ENCODE measurements around the gene PDE3A.

PDE3A gene

DNA sequence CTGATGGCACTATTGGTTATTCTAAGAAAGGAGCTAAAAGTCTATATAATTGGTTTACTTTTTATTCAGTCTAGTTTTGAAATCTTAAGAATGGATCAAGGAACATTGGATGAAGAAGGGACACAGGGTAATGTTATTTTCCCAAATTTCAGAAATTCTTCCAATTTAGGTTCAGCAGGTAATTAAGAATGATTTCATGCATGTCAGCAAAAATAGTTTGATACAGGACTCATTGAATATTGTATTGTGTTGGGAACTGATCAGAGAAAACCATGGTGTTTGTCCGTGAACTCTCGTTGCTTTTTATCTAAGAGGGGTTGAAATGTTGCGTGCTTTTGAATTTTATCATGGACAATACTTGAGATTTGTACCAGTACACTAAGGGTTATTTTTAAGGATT lies 58.6 kb downstream of the PDE3A start:
- no peak for DNase-seq

DNA sequence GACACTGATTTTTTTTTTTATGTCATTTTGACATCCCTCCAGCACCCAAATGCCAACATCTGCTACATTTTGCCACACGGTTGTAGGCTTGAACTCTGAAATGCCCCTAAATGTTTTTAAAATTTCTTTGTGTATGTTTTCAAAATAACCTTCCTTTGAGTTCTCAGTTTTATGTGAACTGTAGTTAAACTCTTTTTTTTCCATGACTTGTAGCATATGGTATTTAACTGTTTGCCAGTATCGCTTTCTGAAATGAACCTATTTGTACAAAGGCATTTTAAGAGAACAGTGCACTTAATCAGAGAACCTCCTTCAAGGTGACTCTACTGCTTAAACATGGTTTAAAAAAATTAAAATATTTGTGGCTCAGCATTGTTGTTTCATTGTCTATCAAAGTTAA lies 61.5 kb downstream of the PDE3A start:
- no peak for DNase-seq

DNA sequence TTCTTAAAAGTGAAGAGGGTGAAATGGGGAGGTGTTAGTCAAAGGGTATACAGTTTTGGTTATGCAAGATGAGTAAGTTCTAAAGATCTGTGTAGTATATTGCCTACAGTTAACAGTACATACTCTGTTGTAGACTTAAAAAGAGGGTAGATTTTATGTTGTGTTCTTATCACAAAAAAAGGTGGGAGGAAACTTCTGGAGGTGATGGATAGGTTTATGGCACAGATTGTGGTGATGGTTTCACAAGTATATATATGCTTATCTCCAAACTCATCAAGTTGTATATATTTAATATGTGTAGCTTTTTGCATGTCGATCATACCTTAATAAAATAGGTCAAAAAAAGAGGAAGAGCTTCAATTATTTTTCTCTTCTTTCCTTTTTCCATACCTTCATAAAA lies 64.0 kb downstream of the PDE3A start:
- DNase-seq, result no peak

DNA sequence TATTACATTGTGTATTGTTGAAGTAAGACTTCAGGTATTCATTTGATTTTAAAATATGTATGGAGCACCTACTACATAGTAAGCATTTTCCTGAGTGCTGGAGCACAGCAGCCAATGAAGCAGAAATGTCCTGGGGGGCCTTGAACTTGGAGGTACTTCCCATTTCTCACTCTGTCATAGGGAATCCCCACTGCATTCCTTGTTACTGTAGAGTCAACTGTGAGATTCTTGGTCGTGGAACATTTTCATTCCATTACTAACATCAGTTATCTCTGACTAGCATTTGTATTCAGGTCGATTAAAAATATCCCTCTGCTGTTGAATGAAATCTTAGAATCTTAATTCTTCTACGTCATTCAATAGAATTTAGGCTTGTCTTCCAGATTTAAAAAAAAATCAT lies 66.7 kb downstream of the PDE3A start:
- no peak for DNase-seq

DNA sequence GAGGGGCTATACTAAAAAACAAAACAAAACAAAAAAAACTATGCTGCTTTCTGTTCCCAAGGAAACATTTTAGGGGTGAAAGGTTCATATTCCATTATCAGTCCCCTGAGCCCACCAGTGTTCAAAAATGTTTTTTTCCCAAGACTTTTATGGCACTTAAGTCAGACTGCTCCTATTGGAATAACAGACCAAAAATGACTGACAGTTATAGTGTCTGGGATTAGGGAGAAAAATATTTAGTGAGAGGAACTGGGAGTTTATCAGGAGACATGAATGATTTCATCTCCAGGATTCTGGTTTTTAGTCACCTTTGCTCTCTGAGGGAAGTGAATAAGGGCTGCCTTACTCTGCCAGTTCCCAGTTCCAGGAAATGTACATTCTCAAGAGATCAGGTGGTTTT lies 68.0 kb downstream of the PDE3A start:
- DNase-seq, result no peak

DNA sequence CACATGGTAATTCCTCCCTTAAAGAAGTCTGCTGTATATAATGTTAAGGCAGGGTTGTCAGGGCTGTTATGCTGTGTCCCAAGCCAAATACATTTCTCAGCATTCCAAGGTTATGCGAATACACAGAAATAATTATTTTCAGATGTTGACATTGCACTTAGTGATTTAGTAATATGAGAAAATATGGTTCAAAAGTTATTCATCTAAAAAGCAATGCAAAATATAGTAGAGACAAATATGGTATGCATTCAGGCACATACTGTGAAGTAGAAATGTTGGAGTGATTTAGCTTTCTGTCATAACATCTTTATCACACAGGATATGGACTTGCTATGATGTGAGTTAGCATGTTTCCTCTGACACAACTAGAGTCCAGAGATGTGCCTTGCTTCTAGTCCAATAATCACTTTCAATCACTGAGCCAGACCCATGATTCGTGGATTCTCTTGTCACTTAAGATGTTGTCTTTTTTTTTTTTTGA lies 70.0 kb downstream of the PDE3A start:
- no peak for DNase-seq

DNA sequence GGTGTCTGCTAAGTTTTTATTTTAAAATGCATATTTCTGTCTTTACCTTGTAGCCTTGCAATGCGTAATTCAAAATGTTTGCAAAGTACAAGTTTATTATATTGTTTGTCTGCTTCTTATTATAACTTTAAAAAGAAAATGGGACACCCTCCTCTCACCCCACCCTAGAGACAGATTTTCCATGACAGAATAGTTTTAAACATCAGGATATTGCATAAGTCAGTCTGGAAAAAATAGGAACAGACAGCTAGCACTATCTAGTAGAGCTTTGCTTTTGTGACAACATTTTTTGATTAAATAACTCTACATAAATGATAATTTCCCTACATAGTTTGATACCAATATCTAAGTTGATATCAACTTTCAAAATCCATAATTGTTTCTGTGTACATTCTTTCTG lies 71.3 kb downstream of the PDE3A start:
- no peak for DNase-seq

DNA sequence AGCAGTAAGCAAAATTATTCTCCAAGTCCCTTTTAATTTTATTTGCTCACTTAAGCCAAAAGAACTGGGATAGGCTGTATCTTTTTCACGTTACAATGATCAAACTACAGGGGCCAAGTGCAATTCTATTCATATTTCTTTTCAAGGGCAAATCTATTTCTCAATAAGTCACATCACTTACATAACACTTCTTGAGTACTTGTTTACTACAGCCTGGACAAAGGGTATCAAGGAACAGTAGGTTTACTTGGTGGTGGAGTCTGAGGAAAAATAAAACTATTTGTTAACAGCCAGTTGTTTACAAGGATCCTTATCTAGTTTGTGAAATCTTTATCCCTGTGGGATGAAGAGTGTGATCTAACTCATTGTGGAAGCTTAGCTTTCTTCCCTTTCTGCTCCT lies 72.1 kb downstream of the PDE3A start:
- DNase-seq, result no peak

DNA sequence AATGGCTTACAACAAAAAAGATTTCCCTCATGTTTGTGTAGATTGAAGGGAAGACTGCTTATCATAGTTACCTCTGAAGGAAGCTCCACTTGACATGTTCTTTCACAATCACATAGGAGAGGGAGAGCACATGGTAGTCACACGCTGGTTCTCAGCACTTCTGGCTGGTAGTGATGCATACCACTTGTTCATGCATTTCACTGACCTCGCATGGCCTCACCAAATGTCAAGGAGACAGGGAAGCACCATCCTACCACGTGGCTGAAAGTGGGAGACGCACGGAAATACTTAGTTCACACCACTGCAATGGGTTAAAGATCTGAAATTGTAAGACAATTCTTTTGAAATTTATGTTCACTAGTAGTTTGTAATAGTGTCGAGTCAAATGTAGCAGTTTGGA lies 74.0 kb downstream of the PDE3A start:
- no peak for DNase-seq

DNA sequence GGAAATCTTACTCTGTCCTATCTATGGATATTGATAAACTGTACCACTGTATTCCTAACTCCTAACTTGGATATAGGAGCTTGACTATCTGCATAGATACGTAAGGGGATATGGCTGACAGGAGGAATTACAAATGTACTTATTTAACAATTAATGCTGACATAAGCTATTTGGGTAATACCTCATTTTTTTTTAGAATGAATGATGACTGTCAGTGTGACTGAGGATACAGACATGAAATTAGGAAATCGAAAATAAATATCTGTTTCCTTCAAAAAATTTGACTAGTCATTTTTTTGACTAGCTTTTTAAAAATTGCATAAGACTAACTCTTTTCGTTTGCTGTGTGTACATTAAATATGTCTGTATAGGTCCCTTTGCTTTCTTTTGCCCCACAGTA lies 74.9 kb downstream of the PDE3A start:
- DNase-seq, result no peak

DNA sequence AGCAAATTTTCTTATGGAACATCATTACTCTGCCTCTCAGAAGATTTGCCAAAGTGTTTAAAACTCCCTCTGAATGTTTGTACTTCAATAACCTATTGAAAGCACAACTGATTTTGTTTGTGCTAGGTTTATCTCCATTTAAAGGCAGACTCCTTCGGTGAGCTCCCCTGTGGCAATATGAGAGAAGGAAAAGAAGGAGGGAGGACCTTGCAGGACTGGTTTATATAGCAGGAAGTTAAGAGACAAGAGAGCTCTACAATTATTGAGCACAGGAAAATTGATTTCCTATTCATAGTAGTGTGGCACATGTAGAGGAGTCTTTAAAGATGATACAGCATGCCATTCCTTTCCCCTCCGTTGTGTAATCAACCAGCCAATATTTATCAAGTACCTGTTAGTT lies 75.5 kb downstream of the PDE3A start:
- DNase-seq, result no peak

DNA sequence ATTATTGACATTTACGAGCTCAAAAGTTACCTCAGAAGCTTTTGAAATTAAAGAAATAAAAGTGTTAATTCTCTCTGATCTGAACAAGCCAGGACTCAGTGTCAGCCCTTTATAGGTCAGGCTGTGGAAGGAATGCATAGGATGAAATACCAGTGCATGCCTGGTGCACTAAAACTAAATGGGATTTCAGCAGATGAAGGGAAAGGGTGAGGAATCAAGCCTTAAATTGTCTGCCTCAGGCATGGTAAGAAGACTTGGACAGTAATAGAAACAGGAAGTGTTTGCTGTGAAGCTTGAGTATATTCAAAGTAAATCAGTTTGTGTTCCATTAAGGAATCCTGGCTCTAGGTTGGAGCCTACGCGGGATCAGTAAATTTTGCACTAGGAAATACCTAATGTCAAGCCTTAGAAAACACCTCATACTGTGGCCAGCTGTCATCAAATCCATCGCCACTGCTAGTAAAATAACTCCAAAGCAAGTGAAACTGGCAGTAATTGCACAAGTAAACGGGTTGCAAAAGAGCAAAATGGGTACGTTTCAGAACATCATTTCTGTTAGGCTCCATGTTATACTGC lies 76.3 kb downstream of the PDE3A start:
- no peak for DNase-seq

DNA sequence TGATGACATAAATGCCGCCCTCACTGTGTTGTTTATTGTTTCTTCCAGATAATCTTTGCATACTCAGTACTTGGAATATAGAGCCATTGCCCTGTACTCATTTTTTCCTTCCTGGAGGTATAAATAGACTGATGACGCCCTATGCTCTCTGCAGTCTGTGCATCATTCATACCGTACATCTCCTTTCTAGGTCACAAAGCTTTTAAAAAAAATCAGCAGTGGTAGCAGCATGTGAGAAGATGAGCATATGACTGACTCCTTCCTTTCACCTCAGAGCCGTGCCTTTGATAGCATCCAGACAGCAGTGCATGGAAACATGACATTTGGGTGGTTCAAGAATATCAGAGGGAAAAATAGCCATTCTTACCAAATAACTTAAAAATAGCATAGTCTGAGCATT lies 77.3 kb downstream of the PDE3A start:
- DNase-seq, result no peak

DNA sequence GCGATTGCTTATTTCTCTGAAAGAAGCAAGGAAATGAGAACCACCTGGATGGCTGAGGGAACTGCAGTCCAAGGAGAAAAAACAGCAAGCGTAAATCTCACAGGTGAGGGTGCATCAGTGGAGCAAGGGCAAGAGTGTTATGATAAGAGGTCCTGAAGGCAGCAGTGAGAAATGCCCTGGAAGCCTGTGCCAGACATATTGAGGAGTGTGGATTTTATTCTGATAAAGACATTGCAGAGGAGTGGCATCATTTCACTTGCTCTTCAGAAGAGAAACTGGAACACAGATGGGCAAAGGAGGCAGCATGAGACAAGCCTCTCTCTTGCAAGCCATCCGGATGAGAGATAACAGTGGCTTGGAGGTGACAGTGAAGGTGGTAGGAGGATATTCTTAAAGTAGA lies 78.5 kb downstream of the PDE3A start:
- no peak for DNase-seq

DNA sequence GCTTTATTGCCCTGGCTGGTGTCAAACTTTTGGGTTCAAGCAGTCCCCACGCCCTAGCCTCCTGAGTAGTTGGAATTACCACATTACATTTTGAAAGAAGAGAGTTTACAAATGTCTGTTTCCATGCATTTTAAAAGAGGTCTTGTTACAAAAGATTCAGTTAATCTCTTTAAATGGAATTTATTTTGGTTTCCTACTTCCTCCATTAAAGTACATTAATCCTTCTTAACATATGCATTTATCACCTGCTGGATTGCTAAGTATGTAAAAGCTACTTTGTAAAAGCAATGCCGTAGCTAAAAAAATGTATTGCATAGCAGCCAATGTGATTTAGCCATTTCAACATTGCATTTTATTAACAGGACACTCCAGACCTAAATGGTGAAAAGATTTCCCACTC lies 80.4 kb downstream of the PDE3A start:
- no peak for DNase-seq

DNA sequence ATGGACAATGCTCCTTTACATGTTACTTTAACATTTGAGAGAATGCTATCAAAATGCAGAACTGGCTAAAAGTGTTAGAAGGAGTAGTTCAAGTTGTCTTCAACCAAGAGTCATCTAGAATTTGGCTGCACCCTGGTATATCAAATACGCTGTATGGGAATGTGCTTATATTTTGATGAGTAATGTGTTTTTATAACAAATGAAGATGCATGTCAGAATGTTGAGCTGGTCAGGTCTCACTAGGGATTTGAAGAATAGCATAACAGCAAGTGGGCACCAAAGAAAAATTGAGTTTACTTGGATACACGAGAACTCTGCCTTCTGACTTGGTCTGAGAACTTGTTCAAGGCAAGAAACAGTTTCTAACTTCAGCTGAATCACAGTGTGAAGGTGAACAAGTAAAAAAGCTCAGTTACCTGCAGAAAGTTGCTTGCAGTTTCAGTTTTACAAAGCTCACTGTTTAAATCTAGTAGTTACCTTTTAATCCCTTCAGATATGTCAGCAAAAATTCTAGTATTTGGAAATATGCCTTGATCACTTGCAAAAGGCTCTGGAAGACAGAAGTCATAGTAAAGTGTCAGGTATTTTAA lies 82.3 kb downstream of the PDE3A start:
- no peak for DNase-seq

DNA sequence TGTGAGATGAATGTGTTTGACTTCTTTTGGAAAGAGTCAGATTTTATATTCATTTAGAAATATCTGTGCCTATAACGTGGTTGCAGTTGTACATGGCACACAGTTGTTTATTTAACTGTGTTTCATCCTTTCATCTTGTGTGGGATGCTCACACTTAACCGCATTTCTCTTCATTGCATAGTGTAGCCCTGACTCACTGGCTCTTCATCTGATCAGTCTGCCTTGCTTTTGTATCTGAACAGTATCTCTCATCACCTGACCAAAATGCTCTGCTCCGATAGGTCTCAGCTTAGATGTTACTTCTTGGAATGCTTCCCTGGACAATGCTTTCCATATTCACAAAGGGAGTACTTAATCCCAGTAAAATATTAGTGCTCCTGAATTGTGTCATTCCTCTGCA lies 83.4 kb downstream of the PDE3A start:
- DNase-seq, result no peak

DNA sequence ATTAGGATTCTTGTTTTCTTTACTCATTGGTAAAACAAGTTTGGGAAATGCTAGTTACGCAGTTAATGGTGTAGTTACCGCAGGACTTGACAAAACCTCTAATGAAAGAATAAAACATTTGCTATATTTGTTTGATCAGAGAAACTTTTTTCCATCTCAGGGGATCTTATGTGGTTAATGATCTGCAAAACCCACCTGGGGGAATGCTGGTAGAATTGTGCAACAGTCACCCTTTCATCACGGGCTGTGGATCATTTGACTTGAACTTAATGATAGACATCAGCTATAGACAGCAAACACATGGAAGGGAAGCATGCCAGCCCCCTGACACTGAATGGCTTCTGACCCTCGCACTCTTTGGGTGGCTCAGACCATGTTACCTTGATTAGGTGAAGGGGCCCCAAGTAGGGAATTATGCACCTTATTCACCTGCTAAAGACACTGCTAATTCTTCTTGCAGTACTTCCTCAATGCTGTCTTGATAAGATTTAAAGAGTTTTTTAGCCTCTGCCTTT lies 84.2 kb downstream of the PDE3A start:
- DNase-seq, result no peak

DNA sequence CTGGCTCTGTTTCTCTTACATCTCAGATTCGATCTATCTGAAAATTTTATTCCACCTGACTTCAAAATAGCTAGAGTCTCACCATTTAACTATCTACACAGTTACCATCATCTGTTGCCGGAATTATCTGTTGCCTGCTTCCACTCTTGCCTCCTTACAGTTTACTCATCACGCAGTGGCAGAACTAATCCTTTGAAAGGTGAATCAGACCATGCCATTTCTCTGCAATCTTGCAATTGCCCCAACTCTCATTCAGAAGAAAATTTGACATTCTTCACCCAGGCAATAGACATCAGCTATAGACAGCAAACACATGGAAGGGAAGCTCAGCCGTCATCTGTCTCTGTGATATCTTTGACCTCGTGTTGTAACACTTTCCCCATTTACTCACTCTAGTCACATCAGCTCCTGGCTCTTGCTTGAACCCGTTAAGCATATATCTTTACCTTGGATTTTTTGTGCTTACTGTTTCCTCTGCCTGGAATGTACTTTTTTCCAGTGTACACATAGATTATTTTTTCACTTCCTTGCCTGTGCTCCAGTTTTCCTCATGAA lies 85.5 kb downstream of the PDE3A start:
- DNase-seq, result no peak

DNA sequence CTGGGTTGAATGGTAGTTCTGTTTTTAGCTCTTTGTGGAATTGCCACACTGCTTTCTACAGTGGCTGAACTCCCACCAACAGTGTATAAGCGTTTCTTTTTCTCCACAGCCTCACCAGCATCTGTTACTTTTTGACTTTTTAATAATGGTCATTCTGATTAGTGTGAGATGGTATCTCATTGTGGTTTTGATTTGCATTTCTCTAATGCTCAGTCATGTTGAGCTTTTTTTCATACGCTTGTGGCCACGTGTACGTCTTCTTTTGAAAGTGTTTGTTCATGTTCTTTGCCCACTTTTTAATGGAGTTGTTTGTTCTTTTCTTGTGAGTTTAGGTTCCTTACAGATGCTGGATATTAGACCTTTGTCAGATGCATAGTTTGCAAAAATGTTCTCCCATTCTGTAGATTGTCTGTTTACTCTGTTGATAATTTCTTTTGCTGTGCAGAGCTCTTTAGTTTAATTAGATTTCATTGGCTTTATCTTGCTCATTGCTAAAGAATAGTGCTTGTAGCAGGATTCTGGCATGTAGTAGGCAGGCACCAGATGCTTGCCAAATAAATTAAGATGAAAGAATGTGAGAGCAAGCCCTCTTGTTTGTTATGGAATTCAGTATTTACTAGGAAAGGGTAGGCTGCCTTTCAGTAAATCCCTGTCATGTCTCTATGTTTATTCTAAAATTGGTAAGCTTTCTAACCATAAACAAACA lies 86.8 kb downstream of the PDE3A start:
- no peak for DNase-seq

DNA sequence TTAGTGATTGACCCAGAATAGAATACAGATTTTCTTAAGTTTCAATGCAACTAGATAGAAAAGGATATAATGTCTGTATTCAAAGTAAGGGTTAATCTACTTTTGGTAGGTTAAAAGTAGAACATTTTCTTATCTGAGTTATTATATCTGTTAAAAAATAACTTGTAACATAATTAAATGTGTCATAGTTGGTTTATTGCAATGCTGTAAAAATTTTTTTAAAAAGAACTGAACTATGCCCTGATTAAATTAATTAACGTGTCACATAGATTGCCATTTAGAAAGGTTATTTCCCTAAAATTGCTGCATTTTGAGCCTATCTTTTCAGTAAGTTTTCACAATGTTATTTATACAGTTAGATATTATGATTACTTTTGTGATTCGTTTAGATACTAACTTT lies 89.2 kb downstream of the PDE3A start:
- no peak for DNase-seq

DNA sequence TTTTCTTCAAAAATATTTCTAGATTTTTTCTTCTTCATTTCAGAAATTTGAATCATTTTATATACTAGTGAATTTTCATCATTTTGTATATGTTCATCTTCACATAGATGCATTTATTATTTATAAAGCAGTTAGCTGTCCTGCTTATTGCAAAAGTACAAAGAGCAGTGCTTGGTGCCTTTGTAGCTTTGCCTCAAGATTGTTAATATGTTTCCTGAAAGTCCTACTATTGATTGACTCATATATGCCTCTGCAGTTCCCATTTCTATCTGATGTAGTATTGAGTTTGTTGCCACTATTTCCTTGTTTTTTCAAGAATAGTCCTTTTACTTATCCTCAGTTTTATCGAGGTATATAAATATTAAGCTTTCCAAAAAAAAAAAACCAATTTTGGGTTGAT lies 89.7 kb downstream of the PDE3A start:
- DNase-seq, result no peak

DNA sequence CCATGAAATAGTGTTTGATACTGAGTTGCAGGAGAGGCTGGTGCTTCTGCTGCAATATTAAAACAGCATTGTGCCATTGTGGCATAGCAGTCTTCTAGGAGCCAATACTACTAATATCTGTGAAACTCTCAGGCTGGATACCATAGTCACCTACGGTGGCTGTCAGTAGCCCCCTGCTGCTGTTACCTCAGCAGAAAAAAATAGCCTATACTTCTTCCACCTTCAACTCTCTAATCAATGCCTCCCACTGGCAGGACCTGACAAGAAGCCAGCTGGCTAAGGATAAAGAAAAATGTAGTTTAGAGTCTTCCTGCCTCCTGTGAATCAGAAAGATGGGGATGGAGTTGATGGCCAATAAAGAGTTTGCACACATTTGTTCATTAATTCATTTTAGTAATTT lies 91.6 kb downstream of the PDE3A start:
- no peak for DNase-seq

DNA sequence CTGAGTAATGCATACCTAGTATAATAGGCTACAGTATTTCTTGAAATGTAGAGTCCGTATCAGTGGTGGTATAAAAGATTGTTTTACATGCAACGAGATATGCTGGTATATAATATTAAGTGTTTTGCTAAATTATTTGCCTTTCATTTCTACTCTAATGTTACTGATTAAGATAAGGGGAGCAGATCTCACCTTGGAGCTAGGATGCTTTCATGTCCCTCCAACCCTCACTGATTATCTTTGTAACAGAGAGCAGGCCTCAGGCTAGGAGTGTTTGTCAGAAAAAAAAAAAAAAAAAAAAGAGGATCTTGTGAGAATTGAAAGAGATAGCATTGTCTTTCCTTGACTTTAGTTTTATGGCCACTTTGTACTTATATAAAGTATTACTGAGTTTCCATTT lies 92.6 kb downstream of the PDE3A start:
- no peak for DNase-seq

Data from hematopoietic multipotent progenitor cell treated with erythropoietin and hydrocortisone succinate and interleukin-3 and kit ligand, for 8 days (in vitro differentiated cells).